ENCODE measurements around the gene ATP5MC2.

Gene ATP5MC2

DNA sequence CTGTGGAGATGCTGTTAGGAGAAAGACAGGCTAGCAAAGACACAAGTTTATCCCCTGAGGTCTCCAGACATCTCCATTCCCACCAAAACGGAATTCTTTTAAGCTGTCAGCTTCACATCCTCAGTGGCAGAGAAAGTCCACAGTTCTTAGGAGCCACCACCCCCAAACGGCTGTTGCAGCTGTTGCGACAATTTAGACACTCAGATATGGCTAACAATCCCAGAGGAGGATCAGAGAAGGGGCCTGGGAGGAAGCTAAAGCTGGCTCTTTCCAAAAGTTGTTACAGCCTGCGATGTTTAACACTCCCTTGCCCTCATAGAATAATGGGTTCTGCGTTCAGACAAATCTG is 1.9 kb upstream of the ATP5MC2 start:
- no peak for DNase-seq (ENCODE audit: extremely low read depth, insufficient read length)
- TF ChIP-seq CTCF (IDR thresholded peaks at IDR 0.05; ENCODE audit: insufficient read depth, low read length, poor library complexity, severe bottlenecking) = no peak
- Histone ChIP-seq H3K36me3 (ENCODE audit: control insufficient read depth, insufficient read depth, low read length) (0 out of 2 replicates have a peak, but pooled peaks cover 2% of the 10 kb centered on the region), H3K4me3 (replicated peaks; ENCODE audit: low read depth, low read length) (no peak overlapping the region), H3K27me3 (replicated peaks; ENCODE audit: control insufficient read depth, insufficient read depth, low read length) (no peaks in the 10 kb centered on the region)

DNA sequence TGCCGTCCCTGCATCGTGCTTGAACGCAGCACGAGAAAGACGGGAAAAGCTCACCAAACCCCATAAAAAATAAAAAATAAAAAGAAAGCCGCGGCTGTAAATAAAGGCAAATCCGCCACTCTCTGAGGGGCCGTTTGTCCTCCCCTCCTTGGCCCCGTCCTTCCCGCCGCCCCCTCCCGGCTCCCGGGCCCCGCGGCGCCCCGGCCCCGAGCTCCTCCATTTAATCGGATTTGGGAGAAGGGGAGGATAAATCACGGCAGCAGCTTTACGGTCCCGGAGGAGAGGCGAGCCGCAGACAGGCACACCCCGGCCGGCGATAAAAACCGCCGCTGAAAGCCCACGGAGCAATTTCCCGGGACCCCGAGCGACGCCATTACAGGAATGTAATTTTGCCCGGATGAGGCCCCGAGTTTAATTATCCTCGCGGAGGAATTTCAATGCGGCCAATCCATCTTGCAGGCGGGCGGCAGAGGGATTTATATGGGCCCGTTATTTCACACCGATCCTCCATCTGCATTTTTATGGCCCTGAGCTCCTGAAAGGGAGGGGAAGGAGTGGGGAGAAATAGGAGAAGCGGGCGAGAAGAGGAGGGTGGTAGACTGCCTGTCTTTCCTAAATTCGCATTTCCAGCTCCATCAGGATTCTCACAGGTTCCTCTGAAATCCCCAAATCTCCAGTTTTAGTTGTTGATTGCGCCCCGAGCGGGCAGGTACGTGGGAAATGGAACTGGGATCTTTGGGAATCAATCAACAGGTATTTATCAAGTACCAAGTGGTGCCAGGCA is 1.3 kb upstream of the ATP5MC2 start:
- Histone ChIP-seq H3K4me3 (replicated peaks; ENCODE audit: low read depth, low read length) (peak overlapping the region; percentile 76), H3K27me3 (replicated peaks; ENCODE audit: control insufficient read depth, insufficient read depth, low read length) (no peaks in the 10 kb centered on the region), H3K36me3 (ENCODE audit: control insufficient read depth, insufficient read depth, low read length) (peaks cover 2% of the 10 kb centered on the region; the same call in 1 of the 2 replicates)
- no peak for TF ChIP-seq CTCF (IDR thresholded peaks at IDR 0.05; ENCODE audit: insufficient read depth, low read length, poor library complexity, severe bottlenecking)
- DNase-seq (ENCODE audit: extremely low read depth, insufficient read length) = no peak

GRCh38 chr12:53676656-53677015 is 753 bp upstream of the ATP5MC2 start:
- H3K4me3 ChIP-seq (replicated peaks; ENCODE audit: low read depth, low read length) = peak overlapping the region; percentile 76
- peaks cover 2% of the 10 kb centered on the region for H3K36me3 ChIP-seq (ENCODE audit: control insufficient read depth, insufficient read depth, low read length)
- DNase-seq (ENCODE audit: extremely low read depth, insufficient read length) = peak; percentile 53
- no peak for TF ChIP-seq CTCF (IDR thresholded peaks at IDR 0.05; ENCODE audit: insufficient read depth, low read length, poor library complexity, severe bottlenecking)
- H3K27me3 ChIP-seq (replicated peaks; ENCODE audit: control insufficient read depth, insufficient read depth, low read length) = no peaks in the 10 kb centered on the region

DNA sequence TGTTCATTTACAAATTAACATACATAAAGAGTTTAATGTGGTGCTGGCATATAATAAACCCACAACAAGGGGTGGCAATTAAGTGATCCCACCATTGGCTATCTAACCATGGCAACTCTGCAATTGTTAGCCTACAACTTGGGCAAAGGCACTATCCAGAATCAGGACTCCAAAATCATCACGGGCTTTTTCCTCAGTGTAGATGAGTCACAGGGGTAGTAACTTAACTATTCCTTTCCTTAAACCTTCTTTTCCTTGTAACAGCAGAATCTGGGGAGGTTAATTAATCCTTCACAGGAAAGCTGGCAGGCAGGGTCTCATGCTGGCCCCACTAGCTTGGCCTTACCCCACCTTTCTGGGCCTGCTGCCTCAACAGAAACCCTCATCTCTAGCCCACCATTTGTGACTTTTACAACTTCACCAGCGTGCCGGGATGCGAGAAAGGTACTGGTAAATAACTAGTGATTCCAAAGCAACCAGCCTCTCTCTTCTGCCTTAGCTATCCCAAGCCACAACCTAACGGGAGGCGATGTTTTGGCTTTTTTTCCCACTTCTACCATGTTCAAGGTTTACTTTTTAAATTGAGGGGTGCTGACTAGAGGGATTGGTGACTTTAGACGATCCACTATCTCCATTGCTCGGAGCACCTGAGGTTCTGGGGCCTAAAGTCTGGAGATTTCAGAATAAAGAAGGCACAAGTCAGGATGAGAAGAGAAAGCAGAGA is 744 bp downstream of the ATP5MC2 start:
- DNase-seq (ENCODE audit: extremely low read depth, insufficient read length) = no peak
- Histone ChIP-seq H3K27me3 (replicated peaks; ENCODE audit: control insufficient read depth, insufficient read depth, low read length) (no peaks in the 10 kb centered on the region), H3K36me3 (ENCODE audit: control insufficient read depth, insufficient read depth, low read length) (peaks cover 2% of the 10 kb centered on the region), H3K4me3 (replicated peaks; ENCODE audit: low read depth, low read length) (peak overlapping the region; percentile 76)
- no peak for TF ChIP-seq CTCF (IDR thresholded peaks at IDR 0.05; ENCODE audit: insufficient read depth, low read length, poor library complexity, severe bottlenecking)

- DNase-seq (ENCODE audit: extremely low read depth, insufficient read length) = no peak
- Histone ChIP-seq H3K27me3 (replicated peaks; ENCODE audit: control insufficient read depth, insufficient read depth, low read length) (no peaks in the 10 kb centered on the region), H3K36me3 (ENCODE audit: control insufficient read depth, insufficient read depth, low read length) (peaks cover 9% of the 10 kb centered on the region), H3K4me3 (replicated peaks; ENCODE audit: low read depth, low read length) (no peak overlapping the region)
- TF ChIP-seq CTCF (IDR thresholded peaks at IDR 0.05; ENCODE audit: insufficient read depth, low read length, poor library complexity, severe bottlenecking) = no peak
Observed at GRCh38 chr12:53670971-53671370, 4.9 kb downstream of the ATP5MC2 start.

All from GM06990 (cell line).